K562 (cell line): ENCODE data around the gene PCF11. TPM values are rescaled to one million over a fixed set of nuclear protein-coding genes. Genes with fewer than 3 reads are reported as not detected.

Experiments
- ELF2 ChIP-seq: fragments of 250-450 bp; sonication (Bioruptor Pico); IDR thresholded peaks from 2 replicates; pipeline ENCODE4 v1.5.0; 2021; ENCODE audit warnings: mild to moderate bottlenecking
- MECOM ChIP-seq: fragments of 250-450 bp; sonication (Bioruptor Pico); IDR thresholded peaks from 2 replicates; pipeline ENCODE4 v1.8.0; 2022; ENCODE audit warnings: inconsistent platforms
- MXI1 ChIP-seq: IDR thresholded peaks from 2 replicates; pipeline ENCODE4 v1.6.1; 2011; ENCODE audit warnings: low read depth, mild to moderate bottlenecking, improper control_type of control experiment, low read length
- NCOA4 ChIP-seq: fragments of 450-650 bp; IDR thresholded peaks from 2 replicates; pipeline ENCODE4 v1.6.1; 2018; ENCODE audit warnings: mild to moderate bottlenecking; ENCODE audit not compliant: partially characterized antibody
- POLR2AphosphoS5 ChIP-seq: IDR thresholded peaks from 2 replicates; pipeline ENCODE4 v1.6.1; 2011; ENCODE audit warnings: mild to moderate bottlenecking, low read depth, low read length, moderate library complexity; ENCODE audit not compliant: control insufficient read depth, insufficient read depth
- RBBP5 ChIP-seq: fragments of 200-600 bp; sonication (generic); IDR thresholded peaks from 2 replicates; pipeline ENCODE4 v1.6.1; 2012; ENCODE audit warnings: borderline replicate concordance, mild to moderate bottlenecking, low read length, control low read depth, inconsistent platforms; ENCODE audit not compliant: insufficient read depth, poor library complexity, severe bottlenecking
- RCOR1 ChIP-seq, 2 experiments: IDR thresholded peaks; 2 replicates each; pipeline ENCODE4 v1.6.1; 2012; ENCODE audit warnings: low read depth in 2 of 2, low read length in 2 of 2, borderline replicate concordance in 1 of 2, improper control_type of control experiment in 1 of 2
- SIX5 ChIP-seq, 2 experiments: IDR thresholded peaks; 2 replicates each; pipeline ENCODE4 v1.6.1; 2011; ENCODE audit warnings: low read length in 2 of 2, borderline replicate concordance in 1 of 2, low read depth in 1 of 2, mild to moderate bottlenecking in 1 of 2, moderate library complexity in 1 of 2; ENCODE audit not compliant: insufficient read depth in 1 of 2
- TSC22D4 ChIP-seq: fragments of 450-650 bp; IDR thresholded peaks from 2 replicates; pipeline ENCODE4 v1.6.1; 2016; ENCODE audit warnings: missing genetic modification characterization, missing biosample characterization, control low read depth
- UBTF ChIP-seq, 2 experiments: IDR thresholded peaks; 2 replicates each; pipeline ENCODE4 v1.6.1; 2012; ENCODE audit warnings: improper control_type of control experiment in 2 of 2, low read depth in 2 of 2, low read length in 2 of 2, borderline replicate concordance in 1 of 2
- ZBTB12 ChIP-seq: fragments of 250-450 bp; sonication (Bioruptor Pico); IDR thresholded peaks from 2 replicates; pipeline ENCODE4 v1.4.0; 2020
- ZMIZ1 ChIP-seq, 2 experiments: fragments of 150-350 bp in 1 of 2; IDR thresholded peaks; 2 replicates each; pipeline ENCODE4 v1.6.1; 2012 to 2016; ENCODE audit warnings: low read depth in 2 of 2, low read length in 2 of 2, mild to moderate bottlenecking in 1 of 2, moderate library complexity in 1 of 2
- ZNF395 ChIP-seq: fragments of 200-800 bp; sonication (Bioruptor generic); IDR thresholded peaks from 2 replicates; pipeline ENCODE4 v1.6.1; 2017; ENCODE audit warnings: missing genetic modification characterization, missing compliant biosample characterization
- ZNF584 ChIP-seq: fragments of 200-800 bp; sonication (Bioruptor generic); IDR thresholded peaks from 2 replicates; pipeline ENCODE4 v1.6.1; 2016; ENCODE audit warnings: low read depth, mild to moderate bottlenecking, missing genetic modification characterization, missing compliant biosample characterization
- polyA plus RNA-seq, 8 experiments: library from polyadenylated mRNA; depleted of rRNA in 4 of 8; stranded (reverse) in 5 of 8; unstranded in 3 of 8; fragments of >200 nt; fragmentation: Nextera tagmentation in 2 of 8; fragmentation: Illumina TruSeq in 1 of 8; extraction: Ambion mirVana in 2 of 8; extraction: Trizol in 1 of 8; gene quantifications; 2 replicates each; pipeline versions ENCODE4 v1.2.1 to v1.2.3, GENCODE V29; 2011 to 2014; ENCODE audit warnings: inconsistent platforms in 1 of 8, missing spikeins in 1 of 8
- total RNA-seq, 7 experiments: library from RNA; depleted of rRNA in 6 of 7; stranded (reverse); fragments of >200 nt in 6 of 7; fragmentation: Illumina TruSeq in 2 of 7; extraction: Trizol in 2 of 7; gene quantifications; 2 replicates each; pipeline versions ENCODE4 v1.2.1 to v1.2.3, GENCODE V29; 2011 to 2021; ENCODE audit warnings: low replicate concordance in 1 of 7

The PCF11 gene
- total and polyA plus RNA-seq, 9 of the 15 experiments (the other 6 are each of a cell fraction or from before 2014, with no cell fraction given), result 9.3 to 91.6 (median 54.4) TPM

DNA sequence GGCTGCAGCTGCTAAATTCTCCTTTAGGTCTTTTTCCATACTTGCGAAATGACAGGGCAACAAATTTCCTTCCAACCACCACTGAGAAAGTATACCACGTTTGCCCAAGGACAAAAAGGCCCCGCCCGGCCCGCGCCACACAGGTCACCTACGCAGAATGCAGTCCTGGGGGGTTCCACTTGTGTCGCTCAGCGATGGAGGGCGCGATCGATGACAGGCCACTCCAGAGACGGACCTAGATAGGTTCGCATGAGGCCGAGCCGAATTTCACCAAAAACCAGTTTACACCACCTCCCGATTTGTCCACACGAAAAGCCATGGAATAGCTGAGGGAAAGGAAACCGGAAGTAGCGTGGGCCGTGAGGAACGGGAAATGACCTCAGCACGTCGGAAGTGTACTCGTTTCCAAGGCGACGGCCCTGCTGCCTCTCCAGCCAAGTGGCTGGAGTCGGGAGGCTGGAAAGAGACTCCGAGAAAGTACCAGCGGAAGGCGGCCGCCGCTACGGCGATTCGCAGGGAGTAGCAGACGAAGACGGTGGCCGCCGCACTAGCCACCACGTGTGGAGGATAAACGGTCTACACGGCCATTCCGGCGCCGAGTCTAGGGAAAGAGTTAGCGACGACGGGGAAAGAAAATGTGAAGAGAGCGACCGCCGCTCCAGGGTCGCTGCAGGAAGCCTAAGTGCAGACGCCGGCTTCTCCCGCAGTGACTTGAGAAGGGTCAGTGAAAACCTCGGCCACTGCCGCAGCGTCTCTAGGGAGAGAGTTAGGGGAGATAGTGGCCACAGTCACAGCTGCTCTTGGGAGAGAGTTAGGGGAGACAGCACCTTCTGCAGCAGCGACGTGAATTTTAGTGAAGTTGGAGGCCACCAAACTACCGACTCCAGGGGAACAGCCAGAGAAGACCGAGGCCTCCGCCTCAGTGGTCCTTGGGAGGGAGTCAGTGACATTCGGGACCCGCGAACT, 36.7 kb downstream of the PCF11 start, which contains the start of gene ANKRD42 (continued):
- TF ChIP-seq ZMIZ1 (IDR thresholded peaks at IDR 0.05; ENCODE audit: low read depth in 2 of 2, low read length in 2 of 2), result 0 out of 4 replicates have a peak, but pooled peaks of 1 of the 2 experiments have one; percentile 8
- TF ChIP-seq ZNF584 (CRISPR knock-in tag), result no peak
- TF ChIP-seq MXI1, result peak; percentile 87; the same call in 1 of the 2 replicates
- TF ChIP-seq RCOR1 (IDR thresholded peaks at IDR 0.05; ENCODE audit: borderline replicate concordance in 1 of 2, low read depth in 2 of 2, low read length in 2 of 2), result 0 out of 4 replicates have a peak, but pooled peaks of 1 of the 2 experiments have one; percentile 32
- TF ChIP-seq TSC22D4 (tag), result no peak
- TF ChIP-seq UBTF (IDR thresholded peaks at IDR 0.05; ENCODE audit: borderline replicate concordance in 1 of 2, low read depth in 2 of 2, low read length in 2 of 2), result peak in 1 of 2 experiments; percentile 68; a peak in 1 of 4 replicates
- peak; percentile 90 for TF ChIP-seq ELF2 (CRISPR knock-in tag)
- no peak for TF ChIP-seq NCOA4
- TF ChIP-seq ZBTB12 (CRISPR knock-in tag), result peak; percentile 76
- TF ChIP-seq ZNF395 (CRISPR knock-in tag), result 0 out of 2 replicates have a peak, but pooled peaks have one; percentile 52
- no peak for TF ChIP-seq SIX5 (IDR thresholded peaks at IDR 0.05; ENCODE audit: borderline replicate concordance in 1 of 2, insufficient read depth in 1 of 2, low read depth in 1 of 2, low read length in 2 of 2)
- peak; percentile 75 for TF ChIP-seq POLR2AphosphoS5
- TF ChIP-seq MECOM (CRISPR knock-in tag), result no peak
- TF ChIP-seq RBBP5, result peak; percentile 89
